MM.1S (cell line): ENCODE results near the gene SLC9A4.

ENCODE experiments used
- EZH2phosphoT487 ChIP-seq: fragments of 300-600 bp; sonication (generic); IDR thresholded peaks from 2 replicates; pipeline ENCODE4 v1.6.1; 2018; ENCODE audit warnings: antibody characterized with exemption, low read length
- TF ChIP-seq, protein P1 (sequence below): fragments of 300-600 bp; sonication (generic); IDR thresholded peaks from 2 replicates; pipeline ENCODE4 v1.5.1; 2016; ENCODE audit warnings: antibody characterized with exemption, low read length, mixed read lengths

- TF ChIP-seq, protein P1, sequence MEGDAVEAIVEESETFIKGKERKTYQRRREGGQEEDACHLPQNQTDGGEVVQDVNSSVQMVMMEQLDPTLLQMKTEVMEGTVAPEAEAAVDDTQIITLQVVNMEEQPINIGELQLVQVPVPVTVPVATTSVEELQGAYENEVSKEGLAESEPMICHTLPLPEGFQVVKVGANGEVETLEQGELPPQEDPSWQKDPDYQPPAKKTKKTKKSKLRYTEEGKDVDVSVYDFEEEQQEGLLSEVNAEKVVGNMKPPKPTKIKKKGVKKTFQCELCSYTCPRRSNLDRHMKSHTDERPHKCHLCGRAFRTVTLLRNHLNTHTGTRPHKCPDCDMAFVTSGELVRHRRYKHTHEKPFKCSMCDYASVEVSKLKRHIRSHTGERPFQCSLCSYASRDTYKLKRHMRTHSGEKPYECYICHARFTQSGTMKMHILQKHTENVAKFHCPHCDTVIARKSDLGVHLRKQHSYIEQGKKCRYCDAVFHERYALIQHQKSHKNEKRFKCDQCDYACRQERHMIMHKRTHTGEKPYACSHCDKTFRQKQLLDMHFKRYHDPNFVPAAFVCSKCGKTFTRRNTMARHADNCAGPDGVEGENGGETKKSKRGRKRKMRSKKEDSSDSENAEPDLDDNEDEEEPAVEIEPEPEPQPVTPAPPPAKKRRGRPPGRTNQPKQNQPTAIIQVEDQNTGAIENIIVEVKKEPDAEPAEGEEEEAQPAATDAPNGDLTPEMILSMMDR, result no peak
- no peak for TF ChIP-seq EZH2phosphoT487
Measured at GRCh38 chr2:102433973-102434654, 38.9 kb upstream of the SLC9A4 start.
